Measurements from ENCODE around the gene LRCH1. TPM values are rescaled to one million over a fixed set of nuclear protein-coding genes. Genes with fewer than 3 reads are reported as not detected.

Gene LRCH1
- total and polyA plus RNA-seq, 2 of the 13 experiments (the other 11 are each of a cell fraction or from before 2014, with no cell fraction given): 4.1 to 12.6 TPM

- TF ChIP-seq MXI1 (IDR thresholded peaks at IDR 0.05; ENCODE audit: borderline replicate concordance, low read depth, low read length): peak; percentile 14; the same call in 1 of the 3 replicates
- TF ChIP-seq ZNF562 (CRISPR knock-in tag; IDR thresholded peaks at IDR 0.05; ENCODE audit: borderline replicate concordance): no peak
- TF ChIP-seq NR2F6 (IDR thresholded peaks at IDR 0.05): peak; percentile 95
- peak; percentile 99 for TF ChIP-seq NR2F6 (CRISPR knock-in tag; IDR thresholded peaks at IDR 0.05)
- TF ChIP-seq GATAD1 (CRISPR knock-in tag; IDR thresholded peaks at IDR 0.05): peak; percentile 24; the same call in 1 of the 2 replicates
- no peak for TF ChIP-seq MAFK (conservative IDR thresholded peaks at IDR 0.05 in 1 of 2, IDR thresholded peaks at IDR 0.05 in 1 of 2; ENCODE audit: low read length in 2 of 2)
- no peak for TF ChIP-seq ZNF136 (CRISPR knock-in tag; IDR thresholded peaks at IDR 0.05; ENCODE audit: low read depth)
- TF ChIP-seq, protein P1, sequence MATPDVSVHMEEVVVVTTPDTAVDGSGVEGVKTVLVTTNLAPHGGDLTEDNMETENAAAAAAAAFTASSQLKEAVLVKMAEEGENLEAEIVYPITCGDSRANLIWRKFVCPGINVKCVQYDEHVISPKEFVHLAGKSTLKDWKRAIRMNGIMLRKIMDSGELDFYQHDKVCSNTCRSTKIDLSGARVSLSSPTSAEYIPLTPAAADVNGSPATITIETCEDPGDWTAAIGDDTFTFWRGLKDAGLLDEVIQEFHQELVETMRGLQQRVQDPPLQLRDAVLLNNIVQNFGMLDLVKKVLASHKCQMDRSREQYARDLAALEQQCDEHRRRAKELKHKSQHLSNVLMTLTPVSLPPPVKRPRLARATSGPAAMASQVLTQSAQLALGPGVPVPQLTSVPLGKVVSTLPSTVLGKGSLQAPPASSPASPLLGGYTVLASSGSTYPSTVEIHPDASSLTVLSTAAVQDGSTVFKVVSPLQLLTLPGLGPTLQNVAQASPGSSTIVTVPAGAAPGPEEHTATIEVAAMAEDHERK (CRISPR knock-in tag; IDR thresholded peaks at IDR 0.05; ENCODE audit: low read depth): no peak
- no peak for TF ChIP-seq ZNF124 (CRISPR knock-in tag; IDR thresholded peaks at IDR 0.05)
- TF ChIP-seq ZNF777 (CRISPR knock-in tag; IDR thresholded peaks at IDR 0.05): no peak
- TF ChIP-seq, protein P2, sequence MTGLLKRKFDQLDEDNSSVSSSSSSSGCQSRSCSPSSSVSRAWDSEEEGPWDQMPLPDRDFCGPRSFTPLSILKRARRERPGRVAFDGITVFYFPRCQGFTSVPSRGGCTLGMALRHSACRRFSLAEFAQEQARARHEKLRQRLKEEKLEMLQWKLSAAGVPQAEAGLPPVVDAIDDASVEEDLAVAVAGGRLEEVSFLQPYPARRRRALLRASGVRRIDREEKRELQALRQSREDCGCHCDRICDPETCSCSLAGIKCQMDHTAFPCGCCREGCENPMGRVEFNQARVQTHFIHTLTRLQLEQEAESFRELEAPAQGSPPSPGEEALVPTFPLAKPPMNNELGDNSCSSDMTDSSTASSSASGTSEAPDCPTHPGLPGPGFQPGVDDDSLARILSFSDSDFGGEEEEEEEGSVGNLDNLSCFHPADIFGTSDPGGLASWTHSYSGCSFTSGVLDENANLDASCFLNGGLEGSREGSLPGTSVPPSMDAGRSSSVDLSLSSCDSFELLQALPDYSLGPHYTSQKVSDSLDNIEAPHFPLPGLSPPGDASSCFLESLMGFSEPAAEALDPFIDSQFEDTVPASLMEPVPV (CRISPR knock-in tag; IDR thresholded peaks at IDR 0.05): no peak; the same call in 1 of the 2 replicates
- TF ChIP-seq ZNF878 (CRISPR knock-in tag; IDR thresholded peaks at IDR 0.05): 0 out of 2 replicates have a peak, but pooled peaks have one; percentile 61
- peak; percentile 53; the same call in 1 of the 2 replicates for TF ChIP-seq ZNF501 (CRISPR knock-in tag; IDR thresholded peaks at IDR 0.05)
- TF ChIP-seq, protein P3, sequence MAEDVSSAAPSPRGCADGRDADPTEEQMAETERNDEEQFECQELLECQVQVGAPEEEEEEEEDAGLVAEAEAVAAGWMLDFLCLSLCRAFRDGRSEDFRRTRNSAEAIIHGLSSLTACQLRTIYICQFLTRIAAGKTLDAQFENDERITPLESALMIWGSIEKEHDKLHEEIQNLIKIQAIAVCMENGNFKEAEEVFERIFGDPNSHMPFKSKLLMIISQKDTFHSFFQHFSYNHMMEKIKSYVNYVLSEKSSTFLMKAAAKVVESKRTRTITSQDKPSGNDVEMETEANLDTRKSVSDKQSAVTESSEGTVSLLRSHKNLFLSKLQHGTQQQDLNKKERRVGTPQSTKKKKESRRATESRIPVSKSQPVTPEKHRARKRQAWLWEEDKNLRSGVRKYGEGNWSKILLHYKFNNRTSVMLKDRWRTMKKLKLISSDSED (CRISPR knock-in tag; IDR thresholded peaks at IDR 0.05): no peak
- TF ChIP-seq ZNF761 (CRISPR knock-in tag; conservative IDR thresholded peaks at IDR 0.05): no peak
- TF ChIP-seq PHF21A (CRISPR knock-in tag; IDR thresholded peaks at IDR 0.05): peak; percentile 84
- TF ChIP-seq ATF1 (CRISPR knock-in tag; IDR thresholded peaks at IDR 0.05): no peak
- TF ChIP-seq ELF3 (CRISPR knock-in tag; IDR thresholded peaks at IDR 0.05): peak; percentile 79
- TF ChIP-seq, protein P4, sequence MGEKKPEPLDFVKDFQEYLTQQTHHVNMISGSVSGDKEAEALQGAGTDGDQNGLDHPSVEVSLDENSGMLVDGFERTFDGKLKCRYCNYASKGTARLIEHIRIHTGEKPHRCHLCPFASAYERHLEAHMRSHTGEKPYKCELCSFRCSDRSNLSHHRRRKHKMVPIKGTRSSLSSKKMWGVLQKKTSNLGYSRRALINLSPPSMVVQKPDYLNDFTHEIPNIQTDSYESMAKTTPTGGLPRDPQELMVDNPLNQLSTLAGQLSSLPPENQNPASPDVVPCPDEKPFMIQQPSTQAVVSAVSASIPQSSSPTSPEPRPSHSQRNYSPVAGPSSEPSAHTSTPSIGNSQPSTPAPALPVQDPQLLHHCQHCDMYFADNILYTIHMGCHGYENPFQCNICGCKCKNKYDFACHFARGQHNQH (CRISPR knock-in tag; IDR thresholded peaks at IDR 0.05): peak; percentile 86
- no peak for TF ChIP-seq HNRNPH1 (optimal IDR thresholded peaks at IDR 0.05; ENCODE audit: low read depth, low read length)
- no peak for TF ChIP-seq HCFC1 (IDR thresholded peaks at IDR 0.05; ENCODE audit: low read depth, low read length)
- TF ChIP-seq ZNF280B (CRISPR knock-in tag; IDR thresholded peaks at IDR 0.05; ENCODE audit: borderline replicate concordance): no peak
- no peak for TF ChIP-seq ZNF264 (CRISPR knock-in tag; IDR thresholded peaks at IDR 0.05)
Measured at GRCh38 chr13:46607768-46608564, 55.0 kb downstream of the LRCH1 start (continued).

Measured in HepG2 (cell line).